MM.1S (cell line): ENCODE measurements around the gene STYK1.

Source experiments
- EZH2 ChIP-seq: fragments of 300-600 bp; sonication (generic); optimal IDR thresholded peaks from 2 replicates; pipeline ENCODE3; 2017; ENCODE audit warnings: low read depth, mild to moderate bottlenecking, antibody characterized with exemption, low read length, mixed read lengths
- EZH2phosphoT487 ChIP-seq: fragments of 300-600 bp; sonication (generic); IDR thresholded peaks from 2 replicates; pipeline ENCODE4 v1.6.1; 2018; ENCODE audit warnings: antibody characterized with exemption, low read length
- TF ChIP-seq, protein P1 (sequence below): fragments of 300-600 bp; sonication (generic); IDR thresholded peaks from 2 replicates; pipeline ENCODE4 v1.5.1; 2016; ENCODE audit warnings: antibody characterized with exemption, low read length, mixed read lengths

DNA sequence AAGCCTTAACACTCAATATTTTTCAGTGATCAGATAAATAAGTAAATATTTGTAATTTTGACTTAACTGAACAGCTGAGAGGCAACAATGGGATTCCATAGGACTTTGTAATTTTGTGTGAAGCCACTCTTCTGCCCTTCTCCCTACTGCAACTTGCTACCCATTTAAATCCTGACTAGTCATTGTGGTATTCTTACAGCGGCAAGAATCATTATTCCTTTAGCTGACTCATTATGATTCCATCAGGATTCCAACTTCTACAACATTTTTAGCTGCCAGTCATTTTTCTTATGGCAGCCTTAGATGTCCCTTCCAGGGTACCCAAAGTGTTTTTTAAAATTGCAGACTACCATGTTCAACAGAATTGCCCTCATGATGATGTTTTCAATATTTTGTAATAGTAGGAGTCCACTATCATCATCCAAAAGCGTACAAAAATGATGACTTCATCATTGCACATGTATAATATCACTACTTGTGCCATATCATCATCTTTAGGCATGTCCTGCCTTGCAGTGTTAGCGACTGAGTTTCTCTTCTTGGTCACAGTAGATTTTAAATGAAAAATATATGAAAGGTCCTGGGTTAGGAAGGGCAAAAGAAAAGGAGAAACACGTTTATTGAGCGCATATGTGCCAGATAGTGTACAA lies 55.4 kb downstream of the STYK1 start:
- TF ChIP-seq, protein P1, sequence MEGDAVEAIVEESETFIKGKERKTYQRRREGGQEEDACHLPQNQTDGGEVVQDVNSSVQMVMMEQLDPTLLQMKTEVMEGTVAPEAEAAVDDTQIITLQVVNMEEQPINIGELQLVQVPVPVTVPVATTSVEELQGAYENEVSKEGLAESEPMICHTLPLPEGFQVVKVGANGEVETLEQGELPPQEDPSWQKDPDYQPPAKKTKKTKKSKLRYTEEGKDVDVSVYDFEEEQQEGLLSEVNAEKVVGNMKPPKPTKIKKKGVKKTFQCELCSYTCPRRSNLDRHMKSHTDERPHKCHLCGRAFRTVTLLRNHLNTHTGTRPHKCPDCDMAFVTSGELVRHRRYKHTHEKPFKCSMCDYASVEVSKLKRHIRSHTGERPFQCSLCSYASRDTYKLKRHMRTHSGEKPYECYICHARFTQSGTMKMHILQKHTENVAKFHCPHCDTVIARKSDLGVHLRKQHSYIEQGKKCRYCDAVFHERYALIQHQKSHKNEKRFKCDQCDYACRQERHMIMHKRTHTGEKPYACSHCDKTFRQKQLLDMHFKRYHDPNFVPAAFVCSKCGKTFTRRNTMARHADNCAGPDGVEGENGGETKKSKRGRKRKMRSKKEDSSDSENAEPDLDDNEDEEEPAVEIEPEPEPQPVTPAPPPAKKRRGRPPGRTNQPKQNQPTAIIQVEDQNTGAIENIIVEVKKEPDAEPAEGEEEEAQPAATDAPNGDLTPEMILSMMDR = no peak
- TF ChIP-seq EZH2 (no peak), EZH2phosphoT487 (no peak)
